GM21423 (cell line): Measurements from ENCODE around the gene MAPKAP1.

Experiments
- ATAC-seq: cut with Tn5 transposase; IDR thresholded peaks from one replicate; pipeline ENCODE4 v1.9.1; 2021; ENCODE audit warnings: mild to moderate bottlenecking, moderate library complexity; ENCODE audit not compliant: unreplicated experiment

MAPKAP1 gene

GRCh38 chr9:125706651-125707471 lies at the start of gene MAPKAP1:
MAPKAP1 (minus strand) TSS chr9:125707208; CDS start chr9:125672574, 34,634 bp downstream.
- ATAC-seq: peak; percentile 94

- ATAC-seq: no peak
Observed at GRCh38 chr9:125756518-125756917, 49.5 kb upstream of the MAPKAP1 start.

- ATAC-seq: no peak
Observed at GRCh38 chr9:125755340-125755739, 48.3 kb upstream of the MAPKAP1 start.

DNA sequence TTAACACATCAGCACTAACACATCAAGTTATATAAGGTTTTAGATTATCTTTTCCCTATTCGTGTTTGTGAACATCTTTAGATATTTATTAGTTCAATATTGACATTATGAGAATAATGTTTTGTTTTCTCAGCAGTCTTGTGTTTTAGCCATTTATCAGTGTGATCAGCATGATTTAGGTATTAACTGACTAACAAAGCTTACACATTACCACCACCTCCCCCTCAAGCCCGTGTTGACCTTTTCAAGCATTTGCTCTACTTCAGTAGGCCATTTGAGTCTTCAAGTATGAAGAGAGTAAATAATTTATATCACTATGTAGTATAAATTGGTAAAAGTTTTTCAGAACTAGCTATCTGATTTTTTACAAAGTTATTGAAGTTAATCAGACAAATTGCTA lies 47.1 kb upstream of the MAPKAP1 start:
- ATAC-seq: no peak

GRCh38 chr9:125752070-125752628 lies 45.1 kb upstream of the MAPKAP1 start:
- no peak for ATAC-seq

- ATAC-seq: no peak
Observed at GRCh38 chr9:125750627-125751011, 43.6 kb upstream of the MAPKAP1 start.

- ATAC-seq: no peak
Observed at GRCh38 chr9:125749951-125750626, 43.1 kb upstream of the MAPKAP1 start.

DNA sequence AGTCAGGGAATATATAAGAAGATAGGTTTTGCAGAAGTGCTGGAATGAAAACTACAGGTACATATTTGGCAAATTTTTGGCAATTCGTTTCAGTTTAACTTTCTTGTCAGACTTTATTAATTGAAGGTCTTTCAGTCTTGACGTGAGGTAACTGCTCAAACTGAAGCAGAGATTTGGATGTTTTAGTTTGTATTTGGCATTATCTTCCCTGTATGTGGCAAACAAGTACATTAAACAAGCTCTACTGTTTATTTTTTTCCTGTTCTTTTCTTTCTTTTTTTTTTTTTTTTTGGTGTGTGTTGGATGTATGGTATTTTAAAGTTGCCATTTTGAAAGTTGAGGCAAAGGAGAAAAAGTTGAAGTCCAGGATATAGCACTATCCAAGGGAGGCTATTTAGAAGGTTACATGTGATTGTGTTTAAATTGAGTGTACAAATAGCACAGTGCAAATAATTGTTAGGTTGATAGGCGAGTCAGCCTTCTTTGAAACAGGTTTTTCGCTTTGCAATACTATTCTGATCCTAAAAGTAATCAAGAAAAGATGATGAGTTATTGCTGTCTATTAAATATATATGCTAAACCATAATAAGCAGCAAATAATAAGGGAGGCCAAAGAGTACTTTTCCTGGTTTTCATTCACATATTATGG lies 42.4 kb upstream of the MAPKAP1 start:
- no peak for ATAC-seq

GRCh38 chr9:125748446-125749099 lies 41.6 kb upstream of the MAPKAP1 start:
- ATAC-seq: no peak

GRCh38 chr9:125747765-125748445 lies 40.9 kb upstream of the MAPKAP1 start:
- ATAC-seq: no peak

DNA sequence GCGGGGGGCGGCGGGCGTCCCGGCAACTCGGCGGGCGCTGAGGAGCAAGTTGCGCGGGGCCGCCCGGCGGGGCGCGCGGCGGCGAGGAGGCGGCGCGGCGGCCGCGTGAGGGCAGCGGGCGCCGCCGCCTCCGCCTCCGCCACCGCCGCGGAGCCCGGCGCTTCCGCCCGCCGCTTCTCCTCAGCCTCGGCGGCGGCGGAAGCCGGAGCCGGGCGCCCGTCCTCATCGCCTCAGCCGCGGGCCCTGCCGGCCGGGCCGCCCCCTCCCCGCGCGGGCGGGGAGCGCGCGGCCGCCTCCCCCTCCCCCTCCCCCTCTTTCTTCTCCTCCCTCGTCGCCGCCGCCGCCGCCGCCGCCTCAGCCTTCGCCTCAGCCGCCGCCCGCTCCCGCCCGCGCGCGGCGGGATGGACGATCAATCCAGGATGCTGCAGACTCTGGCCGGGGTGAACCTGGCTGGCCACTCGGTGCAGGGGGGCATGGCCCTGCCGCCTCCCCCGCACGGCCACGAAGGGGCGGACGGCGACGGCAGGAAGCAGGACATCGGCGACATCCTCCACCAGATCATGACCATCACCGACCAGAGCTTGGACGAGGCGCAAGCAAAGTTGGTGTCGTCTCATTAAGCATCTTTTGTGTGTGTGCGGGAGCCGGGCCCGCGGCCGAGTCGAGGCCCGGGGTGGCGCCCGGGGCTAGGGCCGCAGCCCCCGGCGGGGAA lies 40.2 kb upstream of the MAPKAP1 start, which contains the start of gene PBX3:
PBX3 (plus strand) TSS at position 321 of the 712 bp plus-strand sequence.
- peak; percentile 20 for ATAC-seq

GRCh38 chr9:125746774-125747052 lies 39.7 kb upstream of the MAPKAP1 start:
- no peak for ATAC-seq

- peak; percentile 62 for ATAC-seq
Observed at GRCh38 chr9:125746017-125746773, 39.2 kb upstream of the MAPKAP1 start.

- no peak for ATAC-seq
Observed at GRCh38 chr9:125745682-125746016, 38.6 kb upstream of the MAPKAP1 start.

GRCh38 chr9:125745018-125745417 lies 38.0 kb upstream of the MAPKAP1 start:
- ATAC-seq: no peak

DNA sequence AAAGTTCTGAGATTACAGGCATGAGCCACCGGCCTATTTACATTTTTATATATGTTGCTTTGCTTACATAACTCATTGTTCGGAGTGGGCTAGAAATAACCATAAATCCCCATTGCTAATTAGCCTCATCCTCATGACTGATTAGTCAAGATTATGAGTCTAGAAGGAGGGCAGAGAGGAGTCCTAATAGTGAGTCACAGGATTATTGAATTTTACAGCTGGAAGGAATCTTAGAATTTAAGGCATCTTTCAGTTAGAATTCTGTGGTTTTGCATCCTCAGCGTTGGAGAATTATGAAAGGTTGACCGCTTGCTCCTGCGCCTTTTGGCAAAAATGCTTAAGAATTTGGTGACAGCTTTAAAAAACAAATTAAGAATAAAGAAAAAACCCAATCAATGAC lies 37.6 kb upstream of the MAPKAP1 start:
- no peak for ATAC-seq

DNA sequence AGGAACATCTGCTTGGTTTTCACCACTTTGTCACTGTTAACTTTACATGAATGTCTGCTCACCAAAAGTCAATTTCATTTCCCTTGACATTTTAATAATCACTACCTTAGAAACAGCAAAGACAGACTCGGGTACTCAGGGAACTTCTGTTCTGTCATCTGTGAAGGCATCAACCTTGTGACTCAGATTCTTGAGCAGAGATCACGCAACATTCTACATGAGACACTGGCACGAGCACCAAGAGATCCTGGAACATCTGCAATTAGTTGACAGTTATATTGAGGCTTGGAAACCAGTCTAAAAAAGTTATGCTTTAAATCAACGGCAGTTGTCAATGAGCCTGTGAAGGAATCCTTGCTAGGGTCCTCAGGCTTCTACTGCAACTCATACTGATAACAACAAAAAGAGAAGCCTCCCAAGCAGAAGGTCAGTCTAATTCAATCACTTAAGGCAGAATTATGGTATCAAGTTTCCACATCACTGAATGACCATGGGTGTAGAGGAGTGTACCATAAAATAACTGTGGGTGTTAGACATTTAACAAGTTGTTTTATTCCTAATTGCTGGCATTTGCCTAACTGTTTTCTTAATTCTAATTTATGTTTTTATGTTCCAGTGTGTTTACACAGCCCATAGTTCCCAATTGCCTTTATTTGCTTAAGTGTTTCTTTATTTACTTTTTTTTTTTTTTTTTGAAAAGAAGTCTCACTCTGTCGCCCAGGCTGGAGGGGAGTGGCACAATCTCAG lies 36.8 kb upstream of the MAPKAP1 start:
- ATAC-seq: no peak

DNA sequence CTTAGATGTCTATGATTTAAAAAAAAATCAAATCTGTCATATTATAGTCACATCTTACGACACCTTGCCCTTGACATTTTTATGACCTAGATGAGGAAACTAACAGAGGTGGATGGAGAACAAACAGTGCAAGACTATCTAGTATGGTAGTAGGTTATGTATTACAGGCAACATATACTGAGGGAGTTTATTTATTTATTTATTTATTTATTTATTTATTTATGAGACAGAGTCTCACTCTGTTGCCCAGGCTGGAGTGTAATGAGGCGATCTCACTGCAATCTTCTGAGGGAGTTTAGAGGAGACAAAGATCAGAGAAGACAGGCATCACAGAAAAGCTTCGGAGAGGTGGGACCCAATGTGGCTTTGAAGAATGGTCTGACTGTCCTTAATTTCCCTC lies 35.6 kb upstream of the MAPKAP1 start:
- no peak for ATAC-seq

GRCh38 chr9:125739436-125739835 lies 32.4 kb upstream of the MAPKAP1 start:
- ATAC-seq: no peak
